Fibroblast of peridontal ligament (primary cell): ENCODE data around the gene UNC79.
"Not testable (repeated sequence)": the region's sequence is repeated elsewhere in the genome, so short reads cannot be mapped to it uniquely, and the experiment has no call there.

ENCODE experiments used
- DNase-seq: peaks from one replicate; pipeline ENCODE4 v3.0.0-alpha.2; 2010; ENCODE audit errors: extremely low read depth

Gene UNC79

GRCh38 chr14:93430315-93431035 lies at the start of gene UNC79:
TSS of gene UNC79 (plus strand) at chr14:93430939. CDS start at chr14:93431030, 91 bp downstream.
- DNase-seq = no peak

- no peak for DNase-seq
Measured at GRCh38 chr14:93381644-93382043, 49.1 kb upstream of the UNC79 start.

DNA sequence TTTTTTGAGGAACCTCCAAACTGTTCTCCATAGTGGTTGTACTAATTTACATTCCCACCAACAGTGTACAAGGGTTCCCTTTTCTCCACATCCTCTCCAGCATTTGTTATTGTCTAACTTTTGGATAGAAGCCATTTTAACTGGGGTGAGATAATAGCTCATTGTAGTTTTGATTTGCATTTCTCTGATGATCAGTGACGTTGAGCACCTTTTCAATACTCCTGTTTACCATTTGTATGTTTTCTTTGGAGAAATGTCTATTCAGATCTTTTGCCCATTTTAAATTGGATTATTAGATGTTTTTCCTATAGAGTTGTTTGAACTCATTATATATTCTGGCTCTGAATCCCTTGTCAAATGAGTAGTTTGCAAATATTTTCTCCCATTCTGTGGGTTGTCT lies 46.5 kb upstream of the UNC79 start:
- not testable (repeated sequence) for DNase-seq

DNA sequence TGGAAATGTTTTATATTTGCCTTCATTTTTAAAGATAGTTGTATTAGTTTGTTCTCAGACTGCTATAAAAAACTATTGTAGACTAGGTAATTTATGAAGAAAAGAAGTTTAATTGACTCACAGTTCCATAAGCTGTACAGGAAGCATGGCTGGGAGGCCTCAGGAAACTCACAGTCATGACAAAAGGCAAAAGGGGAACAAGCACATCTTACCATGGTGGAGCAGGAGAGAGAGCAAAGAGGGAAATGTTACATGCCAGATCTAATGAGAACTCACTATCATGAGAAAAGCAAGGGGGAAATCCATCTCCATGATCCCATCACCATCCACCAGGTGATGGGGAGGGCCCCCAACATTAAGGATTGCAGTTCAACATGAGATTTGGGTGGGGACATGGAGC lies 35.5 kb upstream of the UNC79 start:
- DNase-seq = no peak

GRCh38 chr14:93396456-93396855 lies 34.3 kb upstream of the UNC79 start:
- no peak for DNase-seq

GRCh38 chr14:93398491-93398890 lies 32.2 kb upstream of the UNC79 start:
- DNase-seq = no peak

DNA sequence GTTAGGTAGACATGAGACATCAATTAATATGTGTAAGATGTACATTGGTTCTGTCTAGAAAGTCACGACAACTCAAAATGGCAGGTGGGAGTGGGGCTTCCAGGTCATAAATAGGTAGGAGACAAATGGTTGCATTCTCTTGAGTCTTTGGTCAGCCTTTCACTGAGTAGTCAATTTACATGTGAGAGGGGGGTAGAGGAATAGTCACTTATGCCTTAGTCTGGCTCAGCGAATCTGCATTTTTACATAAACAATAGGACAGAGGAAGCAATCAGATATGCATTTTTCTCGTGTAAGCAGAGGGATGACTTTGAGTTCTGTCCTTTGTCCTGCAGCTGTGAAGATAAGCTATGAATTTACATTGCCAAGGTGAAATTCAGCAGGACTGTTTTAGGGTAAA lies 27.8 kb upstream of the UNC79 start:
- DNase-seq = no peak

DNA sequence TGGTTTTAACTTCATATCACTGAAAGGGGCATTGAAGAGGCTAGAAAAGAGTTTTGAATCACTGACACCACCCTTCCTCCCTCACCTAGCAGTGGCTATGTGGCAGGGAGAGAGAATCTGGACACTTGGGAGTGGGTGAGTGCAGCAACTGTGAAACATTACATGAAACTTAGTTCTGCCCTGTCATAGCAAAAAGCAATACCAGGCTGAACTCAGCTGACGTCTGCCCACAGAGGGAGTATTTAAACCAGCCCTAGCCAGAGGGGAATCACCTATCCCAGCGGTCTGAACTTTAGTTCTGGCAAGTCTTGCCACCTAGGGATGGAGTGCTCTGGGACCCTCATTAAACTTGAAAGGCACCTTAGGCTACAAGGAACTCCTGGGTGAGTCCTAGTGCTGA lies 20.7 kb upstream of the UNC79 start:
- no peak for DNase-seq

- DNase-seq = no peak
Measured at GRCh38 chr14:93410893-93411292, 19.8 kb upstream of the UNC79 start.

- not testable (repeated sequence) for DNase-seq
Measured at GRCh38 chr14:93425136-93425535, 5.6 kb upstream of the UNC79 start.

DNA sequence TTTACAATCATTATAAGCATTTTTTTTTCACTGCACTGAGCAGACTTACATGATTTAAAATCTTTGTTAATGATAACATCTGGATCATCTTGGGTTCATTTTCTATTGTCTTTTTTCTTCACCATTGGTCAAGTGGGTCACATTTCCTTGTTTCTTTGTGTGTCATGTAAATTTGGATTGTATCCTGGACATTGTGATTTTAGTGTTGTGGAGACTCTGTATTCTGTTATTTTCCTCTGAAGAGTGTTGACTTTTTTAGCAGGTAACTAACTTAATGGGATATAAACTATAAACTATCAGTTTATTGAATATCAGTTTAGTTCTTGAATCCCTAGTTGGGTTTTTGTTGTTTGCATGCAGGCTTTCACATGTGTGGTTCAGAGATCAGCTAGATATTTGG lies 4.0 kb upstream of the UNC79 start:
- no peak for DNase-seq

DNA sequence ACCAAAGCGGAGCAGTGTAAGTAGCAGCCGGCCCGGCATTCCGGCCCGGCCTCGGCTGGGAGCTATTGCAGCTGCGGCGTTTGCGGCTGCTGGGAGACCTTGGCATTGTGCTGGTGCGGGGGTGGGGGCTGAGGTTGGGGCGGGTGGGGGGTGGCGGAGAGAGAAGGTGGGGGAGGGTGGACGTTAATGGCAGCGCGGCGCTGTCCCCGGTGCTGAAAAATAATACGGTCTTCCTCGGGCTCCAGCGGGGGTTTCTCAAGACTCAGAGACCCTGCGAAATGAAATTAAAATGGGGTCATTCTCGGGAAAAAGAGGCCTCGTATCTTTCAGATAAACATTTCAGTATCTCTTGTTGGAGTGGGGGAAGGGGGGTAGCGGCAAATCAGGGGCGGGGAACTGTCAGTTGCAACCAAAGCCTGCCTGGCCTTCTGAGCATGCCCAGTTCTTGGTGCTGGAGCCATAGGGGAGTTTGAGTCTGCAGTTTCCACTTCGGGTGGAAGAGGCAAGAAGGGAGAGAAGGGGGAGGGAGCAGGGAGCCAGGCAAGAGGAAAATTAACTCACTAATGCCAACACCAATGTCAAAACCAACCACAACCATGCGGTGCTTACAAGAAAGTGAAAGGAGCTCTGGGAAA lies 414 bp downstream of the UNC79 start:
- no peak for DNase-seq

- no peak for DNase-seq
Measured at GRCh38 chr14:93454224-93454623, 23.5 kb downstream of the UNC79 start.

DNA sequence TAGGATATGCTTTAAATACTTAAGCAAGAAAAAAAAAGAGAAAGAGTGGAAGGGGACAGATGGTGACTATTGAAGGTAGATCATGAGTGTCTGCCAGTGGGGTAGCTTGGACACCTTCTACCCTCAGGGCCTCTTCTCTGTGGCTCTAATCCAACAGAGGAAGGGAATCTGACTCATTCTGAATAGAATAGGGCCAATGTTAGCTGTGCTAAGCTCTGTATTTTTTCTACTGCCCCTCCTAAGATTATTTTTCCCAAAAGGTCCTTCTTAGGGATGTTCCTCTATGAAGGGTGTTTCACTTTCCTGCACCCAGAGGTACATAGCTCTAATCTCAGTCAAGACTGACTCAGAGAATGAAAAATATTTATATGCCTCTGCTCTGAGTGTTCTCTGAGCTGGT lies 25.6 kb downstream of the UNC79 start:
- no peak for DNase-seq

GRCh38 chr14:93458234-93458633 lies 27.5 kb downstream of the UNC79 start:
- DNase-seq = no peak

DNA sequence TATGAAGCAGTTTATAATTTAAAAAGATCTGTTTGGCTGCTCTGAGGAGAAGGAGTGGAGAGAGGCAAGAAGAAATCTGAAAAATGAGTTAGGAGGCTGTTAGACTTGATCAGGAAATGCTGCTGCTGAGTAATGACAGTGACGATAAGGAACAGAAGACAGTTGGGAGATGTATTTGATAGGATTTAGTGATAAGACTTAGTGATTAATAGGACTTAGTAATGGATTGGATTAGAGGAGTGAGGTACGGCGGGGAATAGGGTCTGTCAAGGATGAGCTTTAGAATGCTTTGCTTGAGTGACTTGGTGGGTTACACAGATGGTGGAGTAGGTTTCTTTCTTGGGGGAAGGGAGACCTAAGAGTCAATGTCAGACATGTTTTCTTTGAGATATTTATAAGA lies 31.7 kb downstream of the UNC79 start:
- no peak for DNase-seq

DNA sequence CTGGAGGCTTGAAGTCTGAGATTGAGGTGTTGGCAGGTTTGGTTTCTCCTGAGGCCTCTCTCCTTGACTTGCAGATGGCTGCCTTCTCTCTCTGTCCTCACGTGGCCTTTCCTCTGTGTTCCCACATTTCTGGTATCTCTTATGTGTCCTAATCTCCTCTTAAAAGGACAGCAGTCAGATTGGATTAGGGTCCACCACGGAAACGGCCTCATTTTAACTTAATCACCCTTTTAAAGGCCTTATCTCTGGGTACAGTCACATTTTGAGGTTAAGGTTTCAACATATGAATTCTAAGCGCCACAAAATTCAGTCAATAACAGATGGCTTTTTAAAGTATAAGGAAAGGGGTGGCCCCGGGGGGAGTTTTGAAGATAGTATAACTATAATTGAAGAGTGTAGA lies 33.5 kb downstream of the UNC79 start:
- DNase-seq = no peak

GRCh38 chr14:93475471-93475870 lies 44.7 kb downstream of the UNC79 start:
- DNase-seq = no peak

DNA sequence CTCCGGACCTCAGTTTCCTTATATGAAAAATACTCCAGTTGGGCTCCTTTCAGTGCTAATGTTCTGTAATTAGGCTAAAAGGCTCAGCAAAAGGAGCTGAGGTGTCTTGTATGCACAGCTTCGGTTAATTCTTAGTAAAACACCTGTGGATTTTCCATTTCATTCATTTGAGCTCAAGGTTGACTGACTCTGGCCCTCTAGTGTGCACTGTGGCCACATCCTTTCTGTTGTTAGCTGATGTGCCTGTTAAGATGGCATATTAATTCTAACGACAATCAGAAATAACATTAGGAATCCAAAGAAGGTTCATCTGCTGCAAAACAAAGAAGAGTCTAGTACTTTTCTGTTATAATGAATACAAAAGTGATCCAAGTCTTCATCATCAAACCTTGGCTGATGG lies 45.6 kb downstream of the UNC79 start:
- DNase-seq = no peak

DNA sequence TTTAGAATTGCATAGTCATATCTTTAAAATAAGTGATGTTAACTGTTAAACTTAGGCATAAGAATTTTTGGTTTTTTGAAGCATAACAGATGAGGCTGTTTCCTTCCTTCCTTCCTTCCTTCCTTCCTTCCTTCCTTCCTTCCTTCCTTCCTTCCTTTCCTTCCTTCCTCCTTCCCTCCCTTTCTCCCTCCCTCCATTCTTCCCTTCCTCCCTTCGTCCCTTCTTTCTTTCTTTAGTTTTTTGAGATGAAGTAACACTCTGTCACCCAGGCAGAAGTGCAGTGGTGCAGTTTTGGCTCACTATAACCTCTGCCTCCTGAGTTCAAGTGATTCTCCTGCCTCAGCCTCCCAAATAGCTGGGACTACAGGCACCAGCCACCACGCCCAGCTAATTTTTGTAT lies 48.3 kb downstream of the UNC79 start:
- DNase-seq = not testable (repeated sequence)

- DNase-seq = no peak
Measured at GRCh38 chr14:93480867-93481266, 50.1 kb downstream of the UNC79 start.

DNA sequence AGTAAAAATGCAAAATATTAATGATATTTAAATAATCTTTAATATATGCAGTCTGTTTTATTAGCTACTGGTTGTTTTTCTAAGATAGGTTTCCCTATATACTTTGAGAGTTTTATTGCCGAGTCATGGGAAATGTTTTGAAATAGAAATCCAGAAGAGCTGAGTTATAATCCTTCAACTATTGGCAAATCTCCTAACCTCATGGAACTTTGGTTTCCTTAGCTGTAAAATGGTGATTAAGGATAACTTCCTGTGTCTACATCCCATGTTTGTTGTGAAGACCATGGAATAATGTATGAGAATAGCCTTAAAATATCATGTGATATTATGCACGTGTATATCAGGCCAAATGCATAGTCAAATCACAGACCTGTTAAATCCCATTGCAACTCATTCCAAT lies 51.0 kb downstream of the UNC79 start:
- no peak for DNase-seq

- DNase-seq = no peak
Measured at GRCh38 chr14:93490001-93490400, 59.3 kb downstream of the UNC79 start.

- DNase-seq = no peak
Measured at GRCh38 chr14:93493054-93493453, 62.3 kb downstream of the UNC79 start.
